GM10248 (cell line): ENCODE results near the gene SLC4A8.

Experiments used
- CTCF ChIA-PET: fragments of 300-600 bp; sonication (Branson Sonifier 250); formaldehyde crosslinking; extraction: SDS; loops from one replicate; lab custom pipeline; 2021; ENCODE audit warnings: antibody characterized with exemption; lab: Yijun Ruan, JAX
- POLR2A ChIA-PET: fragments of 350-650 bp; sonication (Branson Sonifier 250); formaldehyde crosslinking; extraction: SDS; loops from one replicate; lab custom pipeline; 2020; ENCODE audit warnings: antibody characterized with exemption; lab: Yijun Ruan, JAX
- DNase-seq: peaks from one replicate; pipeline ENCODE4 v3.0.0; 2012; ENCODE audit errors: extremely low spot score
- CTCF ChIP-seq: IDR thresholded peaks from 2 replicates; pipeline ENCODE4 v1.5.1; 2012; ENCODE audit warnings: mild to moderate bottlenecking, low read depth; ENCODE audit errors: extremely low read depth, missing control alignments, control extremely low read depth

Gene SLC4A8

GRCh38 chr12:51406859-51407258 lies 17.8 kb upstream of the SLC4A8 start:
- TF ChIP-seq CTCF = no peak
- DNase-seq = no peak
- ChIA-PET POLR2A (no interaction called here), CTCF (no interaction called here)

GRCh38 chr12:51407604-51408003 lies 17.0 kb upstream of the SLC4A8 start:
- no peak for TF ChIP-seq CTCF
- no peak for DNase-seq
- ChIA-PET POLR2A (no interaction called here), CTCF (interaction anchor here (3.2 kb wide), 1 partner anchor 12 kb away, joined by 22 read pairs; no protein-coding TSS in a partner anchor)

- CTCF ChIA-PET = interaction anchor here (0.9 to 3.2 kb wide), 2 partner anchors 10 to 121 kb away, joined by 3 to 22 read pairs; no protein-coding TSS in a partner anchor
- TF ChIP-seq CTCF = no peak
- POLR2A ChIA-PET = no interaction called here
- no peak for DNase-seq
These were observed 14.8 kb upstream of the SLC4A8 start for GRCh38 chr12:51409846-51410245.

- CTCF ChIA-PET = interaction anchor here (0.8 kb wide), 1 partner anchor 119 kb away, joined by 3 read pairs; no protein-coding TSS in a partner anchor
- DNase-seq = no peak
- POLR2A ChIA-PET = no interaction called here
- TF ChIP-seq CTCF = no peak
These were observed 11.5 kb upstream of the SLC4A8 start for GRCh38 chr12:51413149-51413548.

- CTCF ChIA-PET = no interaction called here
- POLR2A ChIA-PET = no interaction called here
- no peak for DNase-seq
- no peak for TF ChIP-seq CTCF
These were observed 10.8 kb upstream of the SLC4A8 start for GRCh38 chr12:51413791-51414190.

- ChIA-PET CTCF (interaction anchor here (0.9 to 1.8 kb wide), 6 partner anchors 14 to 576 kb away, joined by 3 to 6 read pairs (median 3); no protein-coding TSS in a partner anchor), POLR2A (no interaction called here)
- no peak for DNase-seq
- TF ChIP-seq CTCF = no peak
These were observed 8.7 kb upstream of the SLC4A8 start for GRCh38 chr12:51415931-51416330.
